NT2/D1 (cell line): Measurements from ENCODE around the gene ABCA13.

Source experiments
- DNase-seq: peaks from one replicate; pipeline ENCODE4 v3.0.0-alpha.2; 2011; ENCODE audit warnings: low read depth, low spot score
- H3K27me3 ChIP-seq: 2 replicates; pipeline ENCODE4 v1.6.0; 2011; ENCODE audit warnings: mild to moderate bottlenecking; ENCODE audit not compliant: insufficient read length, insufficient read depth
- H3K36me3 ChIP-seq: 2 replicates; pipeline ENCODE4 v1.6.1; 2011; ENCODE audit warnings: mild to moderate bottlenecking, low read length, mixed read lengths; ENCODE audit not compliant: insufficient read depth, insufficient read length
- H3K4me1 ChIP-seq: 2 replicates; pipeline ENCODE4 v1.5.1; 2011; ENCODE audit not compliant: insufficient read depth, insufficient read length
- H3K4me3 ChIP-seq: 2 replicates; pipeline ENCODE4 v1.5.1; 2011; ENCODE audit warnings: low read depth; ENCODE audit not compliant: insufficient read length
- H3K9ac ChIP-seq: 2 replicates; pipeline ENCODE4 v1.6.0; 2011; ENCODE audit warnings: low read depth; ENCODE audit not compliant: insufficient read length
- H3K9me3 ChIP-seq: 2 replicates; pipeline ENCODE4 v1.5.1; 2011; ENCODE audit warnings: mild to moderate bottlenecking, low read length; ENCODE audit not compliant: insufficient read depth
- SUZ12 ChIP-seq: IDR thresholded peaks from 2 replicates; pipeline ENCODE4 v1.6.1; 2011; ENCODE audit not compliant: insufficient read length, insufficient read depth; ENCODE audit errors: extremely low read depth
- YY1 ChIP-seq: IDR thresholded peaks from 2 replicates; pipeline ENCODE4 v1.6.1; 2011; ENCODE audit not compliant: insufficient read length, insufficient read depth
- ZNF274 ChIP-seq: IDR thresholded peaks from 2 replicates; pipeline ENCODE4 v1.6.1; 2011; ENCODE audit warnings: mild to moderate bottlenecking, low read depth, low read length

The ABCA13 gene

GRCh38 chr7:48611993-48612392 lies 440.7 kb downstream of the ABCA13 start:
- H3K9me3 ChIP-seq, result 0 out of 2 replicates have a peak, but pooled peaks cover 17% of the 10 kb centered on the region
- no peak for DNase-seq
- no peak overlapping the region for H3K9ac ChIP-seq
- no peaks in the 10 kb centered on the region for H3K27me3 ChIP-seq
- H3K4me3 ChIP-seq, result no peak overlapping the region
- H3K4me1 ChIP-seq, result peaks cover 5% of the 10 kb centered on the region
- TF ChIP-seq SUZ12 (no peak), ZNF274 (no peak), YY1 (no peak)
- no peaks in the 10 kb centered on the region for H3K36me3 ChIP-seq

GRCh38 chr7:48617508-48617907 lies 446.2 kb downstream of the ABCA13 start:
- Histone ChIP-seq H3K4me3 (no peak overlapping the region), H3K9me3 (0 out of 2 replicates have a peak, but pooled peaks cover 2% of the 10 kb centered on the region), H3K9ac (no peak overlapping the region), H3K36me3 (no peaks in the 10 kb centered on the region), H3K27me3 (no peaks in the 10 kb centered on the region), H3K4me1 (no peaks in the 10 kb centered on the region)
- TF ChIP-seq ZNF274 (no peak), SUZ12 (no peak)
- no peak for DNase-seq

- Histone ChIP-seq H3K36me3 (no peaks in the 10 kb centered on the region), H3K4me1 (no peaks in the 10 kb centered on the region), H3K9ac (no peak overlapping the region), H3K9me3 (no peaks in the 10 kb centered on the region), H3K27me3 (no peaks in the 10 kb centered on the region), H3K4me3 (no peak overlapping the region)
- TF ChIP-seq SUZ12, result no peak
- TF ChIP-seq ZNF274, result no peak
- TF ChIP-seq YY1, result no peak
- DNase-seq, result no peak
Measured at GRCh38 chr7:48617993-48618392, 446.7 kb downstream of the ABCA13 start.

- Histone ChIP-seq H3K4me3 (no peak overlapping the region), H3K4me1 (no peaks in the 10 kb centered on the region), H3K9ac (no peak overlapping the region), H3K36me3 (no peaks in the 10 kb centered on the region), H3K9me3 (no peaks in the 10 kb centered on the region), H3K27me3 (no peaks in the 10 kb centered on the region)
- no peak for DNase-seq
- TF ChIP-seq SUZ12, result no peak
- TF ChIP-seq YY1, result no peak
- no peak for TF ChIP-seq ZNF274
Measured at GRCh38 chr7:48621076-48621475, 449.8 kb downstream of the ABCA13 start.

GRCh38 chr7:48627164-48627563 lies 455.9 kb downstream of the ABCA13 start:
- DNase-seq, result no peak
- no peak overlapping the region for H3K4me3 ChIP-seq
- no peak overlapping the region for H3K9ac ChIP-seq
- no peaks in the 10 kb centered on the region for H3K4me1 ChIP-seq
- H3K36me3 ChIP-seq, result no peaks in the 10 kb centered on the region
- TF ChIP-seq ZNF274 (no peak), YY1 (no peak), SUZ12 (no peak)
- no peaks in the 10 kb centered on the region for H3K27me3 ChIP-seq
- no peaks in the 10 kb centered on the region for H3K9me3 ChIP-seq

- H3K36me3 ChIP-seq, result no peaks in the 10 kb centered on the region
- DNase-seq, result no peak
- H3K4me3 ChIP-seq, result no peak overlapping the region
- no peaks in the 10 kb centered on the region for H3K9me3 ChIP-seq
- H3K27me3 ChIP-seq, result no peaks in the 10 kb centered on the region
- H3K4me1 ChIP-seq, result no peaks in the 10 kb centered on the region
- TF ChIP-seq ZNF274 (no peak), YY1 (no peak), SUZ12 (no peak)
- no peak overlapping the region for H3K9ac ChIP-seq
Measured at GRCh38 chr7:48628793-48629349, 457.6 kb downstream of the ABCA13 start.

GRCh38 chr7:48634116-48634632 lies 462.9 kb downstream of the ABCA13 start:
- Histone ChIP-seq H3K36me3 (no peaks in the 10 kb centered on the region), H3K9me3 (no peaks in the 10 kb centered on the region), H3K4me3 (no peak overlapping the region), H3K4me1 (no peaks in the 10 kb centered on the region), H3K9ac (no peak overlapping the region), H3K27me3 (no peaks in the 10 kb centered on the region)
- TF ChIP-seq YY1 (no peak), ZNF274 (no peak), SUZ12 (no peak)
- DNase-seq, result no peak

- Histone ChIP-seq H3K36me3 (no peaks in the 10 kb centered on the region), H3K27me3 (no peaks in the 10 kb centered on the region), H3K4me3 (no peak overlapping the region), H3K9ac (no peak overlapping the region), H3K4me1 (no peaks in the 10 kb centered on the region), H3K9me3 (no peaks in the 10 kb centered on the region)
- TF ChIP-seq ZNF274, result no peak
- TF ChIP-seq YY1, result no peak
- no peak for TF ChIP-seq SUZ12
- no peak for DNase-seq
Measured at GRCh38 chr7:48635796-48636195, 464.5 kb downstream of the ABCA13 start.
